Ishikawa (cell line): ENCODE results near the gene CMTM8.

Experiments
- CEBPB ChIP-seq: IDR thresholded peaks from 2 replicates; pipeline ENCODE4 v1.6.1; 2012
- CREB1 ChIP-seq: IDR thresholded peaks from 2 replicates; pipeline ENCODE4 v1.6.1; 2012; ENCODE audit warnings: low read depth
- EGR1 ChIP-seq: IDR thresholded peaks from 2 replicates; pipeline ENCODE4 v1.6.1; 2012
- EP300 ChIP-seq: IDR thresholded peaks from 2 replicates; pipeline ENCODE4 v1.6.1; 2012; ENCODE audit warnings: borderline replicate concordance
- FOXM1 ChIP-seq: IDR thresholded peaks from 2 replicates; pipeline ENCODE4 v1.6.1; 2012; ENCODE audit warnings: low read depth, borderline replicate concordance
- MAX ChIP-seq: IDR thresholded peaks from 2 replicates; pipeline ENCODE4 v1.6.1; 2012
- NFIC ChIP-seq: IDR thresholded peaks from 2 replicates; pipeline ENCODE4 v1.6.1; 2012
- RAD21 ChIP-seq: IDR thresholded peaks from 2 replicates; pipeline ENCODE4 v1.6.1; 2012; ENCODE audit warnings: low read depth
- REST ChIP-seq: IDR thresholded peaks from 2 replicates; pipeline ENCODE4 v1.6.1; 2012; ENCODE audit warnings: low read depth, mild to moderate bottlenecking
- TAF1 ChIP-seq: IDR thresholded peaks from 2 replicates; pipeline ENCODE4 v1.6.1; 2012; ENCODE audit warnings: low read depth, mild to moderate bottlenecking
- TCF12 ChIP-seq: IDR thresholded peaks from 2 replicates; pipeline ENCODE4 v1.6.1; 2012; ENCODE audit warnings: low read depth
- TEAD4 ChIP-seq: IDR thresholded peaks from 2 replicates; pipeline ENCODE4 v1.6.1; 2012
- USF1 ChIP-seq: IDR thresholded peaks from 2 replicates; pipeline ENCODE4 v1.6.1; 2012
- YY1 ChIP-seq: IDR thresholded peaks from 2 replicates; pipeline ENCODE4 v1.6.1; 2012; ENCODE audit warnings: low read depth
- ZBTB7A ChIP-seq: IDR thresholded peaks from 2 replicates; pipeline ENCODE4 v1.6.1; 2012; ENCODE audit warnings: low read depth

The CMTM8 gene

GRCh38 chr3:32195995-32196540, 42.4 kb upstream of the CMTM8 start:
- no peak for TF ChIP-seq NFIC
- TF ChIP-seq TEAD4, result no peak
- no peak for TF ChIP-seq EP300
- TF ChIP-seq RAD21, result no peak
- TF ChIP-seq MAX, result no peak
- TF ChIP-seq CREB1, result no peak
- TF ChIP-seq EGR1, result no peak
- TF ChIP-seq YY1, result no peak

GRCh38 chr3:32197991-32198390, 40.5 kb upstream of the CMTM8 start:
- no peak for TF ChIP-seq RAD21
- no peak for TF ChIP-seq NFIC
- TF ChIP-seq USF1, result no peak
- no peak for TF ChIP-seq EGR1
- no peak for TF ChIP-seq TCF12
- no peak for TF ChIP-seq TAF1
- no peak for TF ChIP-seq TEAD4
- no peak for TF ChIP-seq MAX
- no peak for TF ChIP-seq FOXM1
- TF ChIP-seq YY1, result no peak

GRCh38 chr3:32198714-32199113, 39.8 kb upstream of the CMTM8 start:
- TF ChIP-seq RAD21, result no peak
- TF ChIP-seq YY1, result no peak
- no peak for TF ChIP-seq TCF12
- no peak for TF ChIP-seq USF1
- TF ChIP-seq NFIC, result no peak
- no peak for TF ChIP-seq EP300
- TF ChIP-seq REST, result no peak
- TF ChIP-seq TAF1, result no peak
- no peak for TF ChIP-seq EGR1
- no peak for TF ChIP-seq ZBTB7A
- no peak for TF ChIP-seq CREB1
- TF ChIP-seq MAX, result no peak
- no peak for TF ChIP-seq TEAD4
- TF ChIP-seq CEBPB, result no peak
- TF ChIP-seq FOXM1, result no peak

GRCh38 chr3:32200490-32200889, 38.0 kb upstream of the CMTM8 start:
- TF ChIP-seq EP300, result no peak
- no peak for TF ChIP-seq CEBPB
- TF ChIP-seq RAD21, result no peak
- TF ChIP-seq FOXM1, result no peak
- TF ChIP-seq CREB1, result no peak
- no peak for TF ChIP-seq MAX
- no peak for TF ChIP-seq EGR1

GRCh38 chr3:32200992-32201758, 37.3 kb upstream of the CMTM8 start:
- TF ChIP-seq CREB1 (no peak), FOXM1 (no peak), YY1 (no peak), REST (no peak), EP300 (no peak), TEAD4 (no peak), MAX (no peak), CEBPB (no peak), NFIC (no peak), TAF1 (no peak), EGR1 (no peak), TCF12 (no peak)

- TF ChIP-seq NFIC (no peak), EP300 (no peak), CREB1 (no peak), USF1 (no peak), YY1 (no peak), ZBTB7A (no peak), FOXM1 (no peak), TEAD4 (no peak), EGR1 (no peak), CEBPB (no peak), TAF1 (no peak), TCF12 (no peak), RAD21 (no peak), MAX (no peak), REST (no peak)
Measured at GRCh38 chr3:32202496-32202895, 36.0 kb upstream of the CMTM8 start.
